ENCODE results near the gene KIAA0753.

KIAA0753 gene

GRCh38 chr17:6569370-6570285 lies 70.9 kb downstream of the KIAA0753 start:
- DNase-seq (ENCODE audit: low read depth, low spot score): no peak

GRCh38 chr17:6568184-6568758 lies 72.2 kb downstream of the KIAA0753 start:
- DNase-seq (ENCODE audit: low read depth, low spot score): no peak

- no peak for DNase-seq (ENCODE audit: low read depth, low spot score)
Observed at GRCh38 chr17:6567528-6568183, 72.9 kb downstream of the KIAA0753 start.

- DNase-seq (ENCODE audit: low read depth, low spot score): no peak
Observed at GRCh38 chr17:6561446-6561845, 79.1 kb downstream of the KIAA0753 start.

GRCh38 chr17:6560496-6560895 lies 80.0 kb downstream of the KIAA0753 start:
- no peak for DNase-seq (ENCODE audit: low read depth, low spot score)

GRCh38 chr17:6559753-6560215 lies 80.7 kb downstream of the KIAA0753 start:
- DNase-seq (ENCODE audit: low read depth, low spot score): no peak

- no peak for DNase-seq (ENCODE audit: low read depth, low spot score)
Observed at GRCh38 chr17:6558932-6559752, 81.4 kb downstream of the KIAA0753 start.

GRCh38 chr17:6558276-6558675 lies 82.2 kb downstream of the KIAA0753 start:
- DNase-seq (ENCODE audit: low read depth, low spot score): no peak

- no peak for DNase-seq (ENCODE audit: low read depth, low spot score)
Observed at GRCh38 chr17:6557040-6557438, 83.5 kb downstream of the KIAA0753 start.

- DNase-seq (ENCODE audit: low read depth, low spot score): no peak
Observed at GRCh38 chr17:6556121-6557039, 84.1 kb downstream of the KIAA0753 start, which contains the start of gene PITPNM3. Gene PITPNM3, minus strand, starts transcription at chr17:6556555. Its CDS starts 149 bp downstream, at chr17:6556406.

GRCh38 chr17:6555331-6556120 lies 85.0 kb downstream of the KIAA0753 start:
- DNase-seq (ENCODE audit: low read depth, low spot score): no peak

GRCh38 chr17:6554871-6555330 lies 85.6 kb downstream of the KIAA0753 start:
- no peak for DNase-seq (ENCODE audit: low read depth, low spot score)

- no peak for DNase-seq (ENCODE audit: low read depth, low spot score)
Observed at GRCh38 chr17:6554342-6554741, 86.2 kb downstream of the KIAA0753 start.

GRCh38 chr17:6551869-6552531 lies 88.5 kb downstream of the KIAA0753 start:
- DNase-seq (ENCODE audit: low read depth, low spot score): no peak

GRCh38 chr17:6551356-6551755 lies 89.2 kb downstream of the KIAA0753 start:
- DNase-seq (ENCODE audit: low read depth, low spot score): no peak

- no peak for DNase-seq (ENCODE audit: low read depth, low spot score)
Observed at GRCh38 chr17:6549384-6550036, 91.0 kb downstream of the KIAA0753 start.

GRCh38 chr17:6548578-6549330 lies 91.8 kb downstream of the KIAA0753 start:
- DNase-seq (ENCODE audit: low read depth, low spot score): no peak

- DNase-seq (ENCODE audit: low read depth, low spot score): no peak
Observed at GRCh38 chr17:6548034-6548433, 92.5 kb downstream of the KIAA0753 start.
